KMS-11 (cell line): ENCODE results near the gene ZBTB40.

Experiments
- H2AFZ ChIP-seq: fragments of 200-600 bp; sonication (generic); 2 replicates; pipeline ENCODE4 v1.6.1; 2016; ENCODE audit warnings: antibody characterized with exemption, mixed run types, low read depth
- H3K27ac ChIP-seq: fragments of 200-600 bp; sonication (generic); 2 replicates; pipeline ENCODE4 v1.6.1; 2016; ENCODE audit warnings: mild to moderate bottlenecking, mixed run types
- H3K27me3 ChIP-seq: fragments of 200-600 bp; sonication (generic); 2 replicates; pipeline ENCODE4 v1.6.1; 2017; ENCODE audit warnings: mild to moderate bottlenecking, low read depth, mixed run types, moderate library complexity; ENCODE audit not compliant: insufficient read depth
- H3K36me3 ChIP-seq: fragments of 200-600 bp; sonication (generic); 2 replicates; pipeline ENCODE4 v1.6.1; 2017; ENCODE audit warnings: mild to moderate bottlenecking, mixed run types; ENCODE audit not compliant: insufficient read depth
- H3K4me1 ChIP-seq: fragments of 200-600 bp; sonication (generic); 2 replicates; pipeline ENCODE4 v1.6.1; 2016; ENCODE audit warnings: mild to moderate bottlenecking, low read depth, mixed run types; ENCODE audit not compliant: poor library complexity, severe bottlenecking
- H3K4me2 ChIP-seq: fragments of 200-600 bp; sonication (generic); 2 replicates; pipeline ENCODE4 v1.7.0; 2016; ENCODE audit warnings: mild to moderate bottlenecking, mixed run types
- H3K4me3 ChIP-seq: fragments of 200-600 bp; sonication (generic); IDR thresholded peaks from 2 replicates; pipeline ENCODE4 v1.6.1; 2017; ENCODE audit warnings: low read depth, low read length, mixed read lengths; ENCODE audit not compliant: insufficient read depth
- H3K79me2 ChIP-seq: fragments of 200-600 bp; sonication (generic); 2 replicates; pipeline ENCODE4 v1.6.1; 2016; ENCODE audit warnings: low read depth, mixed run types; ENCODE audit not compliant: insufficient read depth
- H3K9ac ChIP-seq: fragments of 200-600 bp; sonication (generic); 2 replicates; pipeline ENCODE4 v1.6.1; 2016; ENCODE audit warnings: mild to moderate bottlenecking, mixed run types
- H4K20me1 ChIP-seq: fragments of 200-600 bp; sonication (generic); 2 replicates; pipeline ENCODE4 v1.6.1; 2016; ENCODE audit warnings: mild to moderate bottlenecking, mixed run types; ENCODE audit not compliant: insufficient read depth
- CTCF ChIP-seq: fragments of 200-600 bp; sonication (generic); conservative IDR thresholded peaks from 2 replicates; pipeline ENCODE4 v1.6.1; 2017; ENCODE audit warnings: low read depth, mild to moderate bottlenecking, antibody characterized with exemption, low read length, moderate library complexity, mixed read lengths

ZBTB40 gene

GRCh38 chr1:22512873-22513272 is 61.2 kb downstream of the ZBTB40 start:
- Histone ChIP-seq H2AFZ (no peak overlapping the region), H3K36me3 (0 out of 2 replicates have a peak, but pooled peaks cover 2% of the 10 kb centered on the region), H3K4me1 (peaks cover 19% of the 10 kb centered on the region), H3K27ac (no peak overlapping the region), H3K4me3 (no peak overlapping the region), H3K9ac (no peak overlapping the region), H3K27me3 (no peaks in the 10 kb centered on the region), H3K79me2 (no peaks in the 10 kb centered on the region), H3K4me2 (no peak overlapping the region), H4K20me1 (no peaks in the 10 kb centered on the region)
- no peak for TF ChIP-seq CTCF

DNA sequence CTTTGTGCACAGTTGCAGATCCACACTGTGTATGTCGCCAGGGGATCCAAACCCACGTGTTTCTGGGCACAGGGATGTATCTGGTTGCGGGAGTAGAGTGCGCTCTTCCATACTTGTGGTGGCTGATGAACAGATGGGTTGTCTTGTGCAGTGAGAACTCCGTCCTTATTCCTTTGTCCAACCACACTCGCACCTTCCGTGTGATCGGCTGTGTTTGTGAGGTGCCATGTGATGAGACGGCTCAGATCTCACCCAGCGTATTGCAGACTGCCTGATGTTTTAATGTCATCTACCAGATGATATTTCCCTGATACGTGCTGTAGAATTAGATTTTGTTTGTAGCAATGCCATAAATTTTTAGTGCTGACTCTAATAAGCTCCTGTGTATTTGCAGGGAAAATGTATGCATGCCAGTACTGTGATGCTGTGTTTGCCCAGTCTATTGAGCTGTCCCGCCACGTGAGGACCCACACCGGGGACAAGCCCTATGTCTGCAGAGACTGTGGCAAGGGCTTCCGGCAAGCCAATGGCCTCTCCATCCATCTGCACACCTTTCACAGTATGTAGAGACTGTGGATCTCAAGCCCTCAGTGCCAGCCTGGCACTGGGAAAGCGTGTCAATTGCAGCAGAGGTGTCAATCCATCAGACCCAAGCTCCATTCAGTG is 65.4 kb downstream of the ZBTB40 start:
- Histone ChIP-seq H3K27me3 (no peaks in the 10 kb centered on the region), H3K4me3 (no peak overlapping the region), H4K20me1 (no peaks in the 10 kb centered on the region), H3K4me1 (no peaks in the 10 kb centered on the region), H3K9ac (no peak overlapping the region), H3K36me3 (no peaks in the 10 kb centered on the region), H2AFZ (no peak overlapping the region), H3K27ac (no peak overlapping the region), H3K79me2 (no peaks in the 10 kb centered on the region), H3K4me2 (no peak overlapping the region)
- TF ChIP-seq CTCF: no peak

DNA sequence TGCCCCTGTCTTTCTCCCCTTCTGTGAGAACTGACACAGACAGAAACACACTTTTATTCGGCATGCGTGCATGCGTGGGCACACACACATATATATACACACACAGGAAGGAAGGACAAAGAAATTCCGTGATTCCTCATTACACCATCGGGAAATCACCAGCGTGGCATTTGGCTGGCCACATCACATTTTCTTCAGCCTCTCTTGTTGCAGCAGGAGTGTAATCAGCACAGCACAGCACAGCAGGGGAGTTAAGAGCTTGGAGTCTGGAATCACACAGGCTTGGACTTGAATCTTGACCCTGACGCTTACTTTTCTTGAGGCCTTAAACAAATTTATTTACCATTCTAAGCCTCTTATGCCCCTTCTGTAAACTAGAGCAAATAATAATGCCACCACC is 66.3 kb downstream of the ZBTB40 start:
- TF ChIP-seq CTCF: no peak

GRCh38 chr1:22518379-22518778 is 66.7 kb downstream of the ZBTB40 start:
- Histone ChIP-seq H3K4me2 (no peak overlapping the region), H3K9ac (no peak overlapping the region), H4K20me1 (no peaks in the 10 kb centered on the region), H3K79me2 (no peaks in the 10 kb centered on the region), H3K4me3 (no peak overlapping the region), H2AFZ (no peak overlapping the region), H3K4me1 (no peaks in the 10 kb centered on the region), H3K36me3 (no peaks in the 10 kb centered on the region), H3K27me3 (no peaks in the 10 kb centered on the region), H3K27ac (no peak overlapping the region)
- no peak for TF ChIP-seq CTCF

More for the DNA sequence above, 66.3 kb downstream of the ZBTB40 start:
- Histone ChIP-seq H3K36me3 (no peaks in the 10 kb centered on the region), H3K79me2 (no peaks in the 10 kb centered on the region), H3K4me2 (no peak overlapping the region), H3K4me1 (no peaks in the 10 kb centered on the region), H3K27ac (no peak overlapping the region), H2AFZ (no peak overlapping the region), H3K27me3 (no peaks in the 10 kb centered on the region), H4K20me1 (no peaks in the 10 kb centered on the region), H3K9ac (no peak overlapping the region), H3K4me3 (no peak overlapping the region)
